ENCODE results near the gene USP8.

GRCh38 chr15:50556642-50557371, 132.6 kb downstream of the USP8 start:
- no peak for TF ChIP-seq KDM5A (IDR thresholded peaks at IDR 0.05)
- TF ChIP-seq JUN (IDR thresholded peaks at IDR 0.05), result no peak
- TF ChIP-seq CBX2 (IDR thresholded peaks at IDR 0.05; ENCODE audit: borderline replicate concordance, low read depth), result no peak
- TF ChIP-seq POLR2AphosphoS2 (conservative IDR thresholded peaks at IDR 0.05; ENCODE audit: low read length), result no peak
- TF ChIP-seq EP300 (IDR thresholded peaks at IDR 0.05), result no peak
